Right lobe of liver (tissue), 6 donors: Measurements from ENCODE around the gene CEP83. TPM values are rescaled to one million over a fixed set of nuclear protein-coding genes. Genes with fewer than 3 reads are reported as not detected.

Source experiments
- ATAC-seq, 4 donors: fragments of 200-7000 bp; cut with Tn5 transposase; one replicate each; pipeline ENCODE4 v1.9.1; 2020; ENCODE audit warnings: mild to moderate bottlenecking in 4 of 4, moderate library complexity in 4 of 4
- DNase-seq, 3 donors: peaks; one replicate each; pipeline ENCODE4 v3.0.0-alpha.2; 2020
- H3K27ac ChIP-seq, 3 donors: fragments of 200-600 bp; one replicate each; pipeline ENCODE4 v1.8.0; 2022
- H3K27me3 ChIP-seq, 2 donors: fragments of 200-600 bp; one replicate each; pipeline ENCODE4 v1.8.0; 2022
- H3K36me3 ChIP-seq, 4 donors: fragments of 200-600 bp; sonication (generic) in 1 of 4; one replicate each; pipeline versions ENCODE4 v1.5.1 to v1.8.0; 2017 to 2022; ENCODE audit warnings: control low read depth in 1 of 4
- H3K4me1 ChIP-seq, 4 donors: fragments of 200-600 bp; sonication (generic) in 1 of 4; one replicate each; pipeline versions ENCODE4 v1.5.1 to v1.8.0; 2017 to 2022; ENCODE audit warnings: control low read depth in 1 of 4
- H3K4me3 ChIP-seq, 3 donors: fragments of 200-600 bp; one replicate each; pipeline ENCODE4 v1.8.0; 2022
- H3K9me3 ChIP-seq, 4 donors: fragments of 200-600 bp; sonication (generic) in 1 of 4; one replicate each; pipeline versions ENCODE4 v1.5.1 to v1.8.0; 2017 to 2022; ENCODE audit warnings: control low read depth in 1 of 4
- POLR2A ChIP-seq: fragments of 450-650 bp; IDR thresholded peaks from one replicate; pipeline ENCODE4 v1.6.1; 2017; ENCODE audit warnings: antibody characterized with exemption, mild to moderate bottlenecking
- whole genome bisulfite sequencing: methylation state at CpG from one replicate; pipeline ENCODE4 v1.1.6; 2018; ENCODE audit warnings: low coverage, low lambda C conversion rate; ENCODE audit not compliant: insufficient coverage; ENCODE audit errors: missing lambda C conversion rate; 5-methylcytosine and 5-hydroxymethylcytosine counted together
- intact Hi-C, 2 donors: fragments of 100-400 bp; cut with DNase I; formaldehyde crosslinking; loops; one replicate each; pipeline versions ENCODE4 v1.11.2 to v1.14.1; 2022
- total RNA-seq, 6 experiments: library from RNA; depleted of rRNA in 2 of 6; stranded (reverse); fragments of >200 nt in 2 of 6; fragmentation: NEBNext Ultra II Directional in 3 of 6; extraction: Animal tissue kit (Norgen Biotek cat#: 25700) in 3 of 6; gene quantifications; one replicate each; pipeline versions ENCODE4 v1.1.0 to v1.2.4, GENCODE V29; 2016 to 2023
- TF ChIP-seq, protein P1 (sequence below), 4 donors: fragments of 200-600 bp in 3 of 4; fragments of 450-650 bp in 1 of 4; IDR thresholded peaks; one replicate each; pipeline versions ENCODE4 v1.5.1 to v1.8.0; 2016 to 2022; ENCODE audit warnings: antibody characterized with exemption in 4 of 4, mild to moderate bottlenecking in 2 of 4
- donor health status: DM: no; HTN: yes; CAD: no.
- donor health status: DM: no; HTN: no; CAD: no.
- donor health status: DM: no; HTN: no; CAD: no.
- donor health status: DM: no; HTN: yes; CAD: no.
- donor health status: DM: no; HTN: yes; CAD: no.

Gene CEP83
- total RNA-seq, 6 experiments from 2014 or later, result 4.2 to 9.5 (median 6.4) TPM

GRCh38 chr12:94260717-94261116 is 198.9 kb downstream of the CEP83 start:
- intact Hi-C loops, result no loop called here
- whole genome bisulfite sequencing, result 88% methylated on average over 10 of the region's 13 CpGs
- Histone ChIP-seq H3K4me3 (no peak overlapping the region), H3K4me1 (no peaks in the 10 kb centered on the region), H3K36me3 (no peaks in the 10 kb centered on the region), H3K27ac (no peak overlapping the region), H3K9me3 (no peaks in the 10 kb centered on the region), H3K27me3 (no peaks in the 10 kb centered on the region)
- TF ChIP-seq, protein P1, sequence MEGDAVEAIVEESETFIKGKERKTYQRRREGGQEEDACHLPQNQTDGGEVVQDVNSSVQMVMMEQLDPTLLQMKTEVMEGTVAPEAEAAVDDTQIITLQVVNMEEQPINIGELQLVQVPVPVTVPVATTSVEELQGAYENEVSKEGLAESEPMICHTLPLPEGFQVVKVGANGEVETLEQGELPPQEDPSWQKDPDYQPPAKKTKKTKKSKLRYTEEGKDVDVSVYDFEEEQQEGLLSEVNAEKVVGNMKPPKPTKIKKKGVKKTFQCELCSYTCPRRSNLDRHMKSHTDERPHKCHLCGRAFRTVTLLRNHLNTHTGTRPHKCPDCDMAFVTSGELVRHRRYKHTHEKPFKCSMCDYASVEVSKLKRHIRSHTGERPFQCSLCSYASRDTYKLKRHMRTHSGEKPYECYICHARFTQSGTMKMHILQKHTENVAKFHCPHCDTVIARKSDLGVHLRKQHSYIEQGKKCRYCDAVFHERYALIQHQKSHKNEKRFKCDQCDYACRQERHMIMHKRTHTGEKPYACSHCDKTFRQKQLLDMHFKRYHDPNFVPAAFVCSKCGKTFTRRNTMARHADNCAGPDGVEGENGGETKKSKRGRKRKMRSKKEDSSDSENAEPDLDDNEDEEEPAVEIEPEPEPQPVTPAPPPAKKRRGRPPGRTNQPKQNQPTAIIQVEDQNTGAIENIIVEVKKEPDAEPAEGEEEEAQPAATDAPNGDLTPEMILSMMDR (IDR thresholded peaks at IDR 0.05), result no peak
- no peak for TF ChIP-seq POLR2A
- DNase-seq (no peak), ATAC-seq (no peak)

- 78% methylated on average over 3 of the region's 3 CpGs for WGBS
- Histone ChIP-seq H3K36me3 (no peaks in the 10 kb centered on the region), H3K27ac (no peak overlapping the region), H3K9me3 (no peaks in the 10 kb centered on the region), H3K4me3 (no peak overlapping the region), H3K27me3 (no peaks in the 10 kb centered on the region), H3K4me1 (peaks cover 0 to 3% (median 0%) of the 10 kb centered on the region in 4 donors)
- intact Hi-C loops, result no loop called here
- TF ChIP-seq, protein P1 (IDR thresholded peaks at IDR 0.05), result no peak
- TF ChIP-seq POLR2A, result no peak
- DNase-seq, result no peak
- ATAC-seq, result no peak
These were observed 199.7 kb downstream of the CEP83 start for GRCh38 chr12:94260017-94260416.

GRCh38 chr12:94258593-94258992 is 201.1 kb downstream of the CEP83 start:
- Histone ChIP-seq H3K27me3 (no peaks in the 10 kb centered on the region), H3K9me3 (no peaks in the 10 kb centered on the region), H3K36me3 (no peaks in the 10 kb centered on the region), H3K4me3 (no peak overlapping the region), H3K4me1 (peaks cover 0 to 3% (median 0%) of the 10 kb centered on the region in 4 donors), H3K27ac (no peak overlapping the region)
- DNase-seq, result no peak
- intact Hi-C loops, result no loop called here
- TF ChIP-seq, protein P1 (IDR thresholded peaks at IDR 0.05), result no peak
- no peak for TF ChIP-seq POLR2A
- no peak for ATAC-seq
- 68% methylated on average over 2 of the region's 2 CpGs for WGBS

Other genes starting within 250 kb of the CEP83 start
- 1 to 10 TPM; 2.1 to 6.2 (median 3.2) TPM for gene TMCC3, start 190.7 kb upstream of the CEP83 start, total RNA-seq